GM18517 (cell line): Measurements from ENCODE around the gene KIAA0232.
A peak's percentile ranks its signal among the peaks of the same experiment; 100 is the strongest.

Source experiments
- ATAC-seq: cut with Tn5 transposase; IDR thresholded peaks from one replicate; pipeline ENCODE4 v1.9.1; 2021; ENCODE audit warnings: mild to moderate bottlenecking, moderate library complexity; ENCODE audit not compliant: unreplicated experiment

KIAA0232 gene

DNA sequence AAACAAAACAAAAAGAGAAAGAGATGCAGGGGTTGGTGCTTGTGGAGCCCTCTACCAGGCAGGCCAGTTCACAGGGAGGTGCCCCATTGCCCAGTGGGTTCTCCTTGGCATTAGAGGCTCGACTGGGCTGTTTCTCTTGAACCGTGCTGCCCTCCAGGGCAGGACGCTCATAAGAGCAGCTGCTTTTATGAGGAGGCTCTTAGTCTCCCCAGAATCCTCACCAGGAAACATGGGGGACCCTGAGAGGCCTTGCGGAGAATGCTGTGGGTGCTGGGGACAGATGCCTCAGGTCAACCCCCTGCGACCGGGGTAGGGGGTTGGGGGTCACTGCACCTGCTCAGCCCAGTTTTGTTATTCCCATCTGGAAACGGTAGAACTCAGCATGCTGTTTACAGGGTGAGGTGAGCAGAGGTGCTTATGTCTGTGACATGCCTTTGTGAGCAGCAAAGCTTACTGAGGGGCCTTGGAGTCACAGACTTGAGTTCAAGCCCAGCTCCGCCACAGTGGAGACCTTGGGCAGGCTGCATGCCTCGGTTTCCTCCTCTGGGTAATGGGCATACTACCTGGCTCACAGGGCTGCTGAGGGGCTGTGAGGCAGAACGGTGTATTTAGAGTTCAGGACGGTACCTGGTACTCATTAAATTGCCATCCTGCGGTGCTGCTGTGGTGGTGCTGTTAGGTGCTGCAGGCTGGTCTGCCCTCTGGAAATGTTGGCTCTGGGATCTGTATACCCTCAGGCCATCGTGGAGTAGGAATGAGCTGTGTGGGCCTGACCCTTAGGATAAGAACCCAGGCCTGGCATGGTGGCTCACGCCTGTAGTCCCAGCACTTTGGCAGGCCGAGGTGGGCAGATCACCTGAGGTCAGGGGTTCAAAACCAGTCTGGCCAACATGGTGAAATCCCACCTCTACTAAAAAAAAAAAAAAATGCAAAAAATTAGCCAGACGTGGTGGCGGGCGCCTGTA lies 132.8 kb downstream of the KIAA0232 start:
- ATAC-seq = no peak

DNA sequence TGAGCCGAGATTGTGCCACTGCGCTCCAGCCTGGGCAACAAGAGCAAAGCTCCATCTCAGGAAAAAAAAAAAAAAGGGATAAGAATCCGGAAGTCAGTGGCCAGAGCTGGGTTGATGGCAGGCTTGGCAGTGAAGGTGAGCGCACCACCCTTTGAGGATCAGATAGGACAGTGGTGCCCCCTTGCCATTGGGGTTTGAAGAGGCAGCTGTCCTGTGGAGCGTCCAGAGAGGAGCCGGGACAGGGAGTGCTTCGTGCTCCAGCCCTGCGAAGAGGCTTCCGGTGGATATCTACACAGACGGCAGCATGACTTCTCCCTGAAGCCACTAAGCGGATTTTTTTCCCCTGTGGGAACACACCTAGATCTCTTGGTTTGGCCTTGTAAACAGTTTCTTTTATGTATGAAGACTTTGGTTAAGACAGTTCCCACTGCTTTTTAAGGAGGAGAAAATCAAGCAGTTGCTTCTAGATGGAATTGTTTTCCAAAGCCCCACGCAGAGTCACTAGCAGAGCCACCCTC lies 133.6 kb downstream of the KIAA0232 start:
- ATAC-seq = no peak

DNA sequence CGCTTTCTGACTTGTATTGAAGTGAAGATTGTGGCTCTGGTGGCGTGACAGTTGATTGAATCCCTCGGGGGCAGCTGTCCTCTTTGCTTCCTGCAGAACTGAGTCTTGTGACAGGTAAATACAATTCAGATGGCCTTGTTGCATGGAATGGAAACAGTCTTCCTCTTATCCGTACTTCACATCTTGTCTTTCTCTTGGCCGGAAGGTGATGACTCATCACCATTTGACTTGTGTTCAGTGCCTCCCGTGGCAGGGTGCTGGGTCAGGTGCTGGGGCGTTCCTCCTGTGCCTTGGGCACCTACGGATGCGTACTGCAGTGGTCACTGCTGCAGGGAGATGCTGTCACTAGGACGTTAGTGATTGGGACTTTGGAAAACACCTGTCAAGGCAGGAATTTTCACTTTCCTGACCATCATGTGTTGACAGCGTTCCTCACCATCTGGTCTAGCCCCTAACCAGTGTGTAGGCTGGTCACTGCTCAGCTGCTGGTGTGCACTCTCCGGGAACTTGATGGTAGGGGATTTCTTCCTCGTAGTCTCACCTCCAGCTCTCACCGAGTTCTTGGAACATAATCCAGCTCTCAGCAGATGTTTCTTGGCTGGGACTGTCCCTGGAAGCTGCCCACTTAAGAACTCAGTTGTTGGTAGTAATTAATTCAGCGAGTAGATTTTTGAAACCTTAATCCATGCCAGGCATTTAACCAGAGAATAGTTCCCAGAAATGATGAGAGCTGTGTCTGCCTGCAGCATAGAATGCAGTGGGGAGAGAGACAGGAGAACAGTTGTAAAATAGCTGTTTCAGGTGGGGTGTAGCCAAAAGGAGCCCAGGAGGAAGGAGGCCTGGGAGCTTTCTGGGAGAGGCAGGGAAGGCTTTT lies 134.3 kb downstream of the KIAA0232 start:
- ATAC-seq = no peak

DNA sequence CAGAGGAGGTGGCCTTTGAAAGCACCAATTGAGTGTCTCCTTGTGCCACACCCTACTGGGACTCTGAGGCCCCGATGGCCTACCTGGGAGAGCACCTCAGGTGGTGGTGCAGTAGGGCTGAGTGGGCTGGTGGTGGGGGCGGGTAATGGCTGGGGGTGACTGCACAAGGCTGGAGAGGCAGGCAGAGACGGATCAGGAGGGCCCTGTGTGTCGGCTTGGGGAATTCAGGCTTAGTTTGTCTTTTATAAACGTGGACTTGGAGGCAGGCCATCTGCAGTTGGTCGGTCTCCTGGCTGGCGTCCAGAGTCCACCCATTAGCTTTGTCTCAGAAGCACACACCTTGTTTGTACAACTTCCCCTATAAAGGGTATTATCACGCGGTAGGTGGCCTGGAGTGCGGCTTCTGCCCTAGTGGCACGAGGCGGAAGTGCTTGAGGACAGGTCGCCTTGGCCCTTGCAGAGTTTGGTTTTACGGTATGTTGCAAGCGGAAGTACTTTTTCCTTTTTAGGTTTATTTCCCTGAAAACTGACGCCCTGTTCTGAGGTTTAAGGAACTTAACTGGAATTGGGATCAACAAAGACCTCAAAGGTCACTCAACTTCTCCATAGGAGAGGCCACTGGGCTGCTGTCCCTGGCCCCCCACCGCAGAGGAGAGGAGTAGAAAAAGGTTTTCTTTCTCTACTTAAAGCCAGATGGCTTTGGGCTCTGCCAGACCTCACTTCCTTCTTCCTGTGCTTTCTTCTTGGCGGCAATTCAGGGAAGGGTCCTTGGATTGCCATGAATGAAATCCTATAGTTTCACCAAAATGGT lies 135.1 kb downstream of the KIAA0232 start:
- ATAC-seq = peak; percentile 80

DNA sequence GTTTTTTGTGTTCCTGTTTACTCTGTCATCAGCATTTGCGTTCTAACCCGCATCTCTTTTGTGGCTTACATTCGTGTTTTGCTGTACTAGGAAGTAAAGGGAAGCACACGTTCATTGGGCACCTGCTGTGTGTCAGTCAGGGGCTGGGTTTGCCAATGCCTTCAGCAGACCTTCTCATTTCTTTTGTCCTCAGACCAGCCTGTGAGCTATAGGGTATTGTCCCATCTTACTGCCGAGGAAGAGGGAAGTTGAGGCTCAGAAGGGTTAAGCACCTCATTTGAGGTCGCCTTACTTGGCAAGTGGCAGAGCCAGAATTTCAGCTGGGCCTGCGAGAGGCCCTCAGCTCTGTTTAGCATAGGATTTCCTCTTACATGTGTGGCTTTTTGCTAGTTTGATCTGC lies 135.8 kb downstream of the KIAA0232 start:
- no peak for ATAC-seq

DNA sequence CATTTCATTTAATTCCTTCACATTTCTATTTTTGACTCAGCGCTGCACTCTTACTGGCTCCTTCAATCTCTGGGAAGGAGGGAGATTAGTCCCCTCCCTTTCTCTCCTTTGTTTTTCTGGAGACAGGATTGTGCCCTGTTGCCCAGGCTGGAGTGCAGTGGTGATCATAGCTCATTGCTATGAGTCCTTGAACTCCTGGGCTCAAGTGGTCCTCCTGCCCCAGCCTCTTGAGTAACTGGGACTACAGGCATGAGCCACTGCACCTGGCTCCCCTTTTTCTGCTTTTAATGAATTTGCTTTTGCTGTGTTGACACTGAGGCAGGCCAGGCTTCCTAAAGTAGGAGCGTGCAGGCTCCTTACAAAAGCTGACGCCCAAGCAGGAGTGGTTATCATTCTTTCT lies 137.6 kb downstream of the KIAA0232 start:
- ATAC-seq = no peak

DNA sequence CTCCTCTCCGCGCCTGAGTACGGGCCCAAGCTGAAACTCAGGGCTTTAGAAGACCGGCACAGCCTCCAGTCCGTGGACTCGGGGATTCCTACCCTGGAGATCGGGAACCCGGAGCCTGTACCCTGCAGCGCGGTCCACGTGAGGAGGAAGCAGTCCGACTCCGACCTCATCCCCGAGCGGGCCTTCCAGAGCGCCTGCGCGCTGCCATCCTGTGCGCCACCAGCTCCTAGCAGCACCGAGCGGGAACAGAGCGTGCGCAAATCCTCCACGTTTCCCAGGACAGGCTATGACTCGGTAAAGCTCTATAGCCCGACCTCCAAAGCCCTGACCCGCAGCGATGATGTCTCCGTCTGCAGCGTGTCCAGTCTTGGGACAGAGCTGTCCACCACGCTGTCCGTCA lies 141.0 kb downstream of the KIAA0232 start:
- ATAC-seq = no peak

DNA sequence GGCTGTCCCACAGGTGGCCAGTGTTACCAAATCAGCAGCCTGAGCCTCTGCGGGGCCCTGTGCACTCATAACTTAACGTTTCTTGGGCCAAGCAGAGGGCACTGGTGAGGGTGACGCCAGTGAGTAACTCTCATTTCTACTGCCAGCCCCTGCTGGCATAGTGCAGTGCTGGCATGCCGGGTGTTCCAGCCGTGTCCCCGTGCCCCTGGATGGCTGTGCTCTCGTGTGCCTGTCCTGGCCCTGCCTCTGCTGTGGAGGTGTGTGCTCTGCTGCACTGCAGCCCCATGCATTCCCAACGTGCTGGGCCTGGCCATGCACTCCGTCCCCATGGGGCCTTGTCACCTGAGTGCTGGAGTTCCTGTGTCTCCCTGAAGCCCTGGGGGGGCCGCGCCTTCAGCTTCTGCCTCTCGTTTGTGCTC lies 141.8 kb downstream of the KIAA0232 start:
- ATAC-seq = no peak

DNA sequence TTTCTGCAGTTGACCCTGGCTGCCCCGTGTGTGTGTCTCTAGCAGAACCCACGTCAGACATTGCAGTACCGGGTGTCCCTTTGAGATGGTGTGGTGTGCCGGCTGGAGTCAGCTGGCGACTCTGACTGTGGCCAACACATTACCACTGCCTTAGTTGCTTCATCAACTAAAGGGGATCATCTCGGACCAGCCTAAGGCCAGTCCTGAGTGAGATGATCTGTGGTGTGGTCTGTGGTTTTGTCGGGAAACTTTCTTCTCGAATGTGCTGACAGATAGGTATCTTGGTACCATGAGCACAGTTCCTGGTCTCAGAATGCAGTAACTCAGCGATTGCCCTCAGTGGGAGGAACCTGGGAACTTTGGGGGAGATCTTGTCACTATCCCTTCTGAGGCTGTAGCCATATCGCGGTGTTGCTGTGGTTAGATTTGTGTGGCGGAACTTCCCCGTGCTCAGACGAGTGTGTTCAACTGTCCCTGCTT lies 142.9 kb downstream of the KIAA0232 start:
- ATAC-seq = no peak

DNA sequence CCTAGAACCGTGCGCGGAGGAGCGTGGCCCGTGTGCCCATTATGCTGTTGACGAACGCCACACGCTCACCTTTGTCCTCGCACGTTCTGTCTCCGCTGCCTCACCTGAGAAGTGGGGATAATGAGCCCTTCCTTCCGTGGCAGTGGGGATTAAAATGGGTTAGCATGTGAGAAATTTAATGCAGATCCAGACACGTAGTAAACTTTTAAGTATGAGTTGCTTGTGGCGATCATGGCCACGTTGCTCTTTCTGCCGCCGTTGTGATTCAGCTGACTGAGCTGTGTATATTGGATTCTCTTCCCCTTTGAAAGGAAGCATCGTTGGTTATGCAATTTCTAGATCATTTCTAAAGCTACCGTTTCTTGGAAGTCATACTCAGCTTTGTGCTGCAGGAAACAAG lies 143.6 kb downstream of the KIAA0232 start:
- no peak for ATAC-seq

DNA sequence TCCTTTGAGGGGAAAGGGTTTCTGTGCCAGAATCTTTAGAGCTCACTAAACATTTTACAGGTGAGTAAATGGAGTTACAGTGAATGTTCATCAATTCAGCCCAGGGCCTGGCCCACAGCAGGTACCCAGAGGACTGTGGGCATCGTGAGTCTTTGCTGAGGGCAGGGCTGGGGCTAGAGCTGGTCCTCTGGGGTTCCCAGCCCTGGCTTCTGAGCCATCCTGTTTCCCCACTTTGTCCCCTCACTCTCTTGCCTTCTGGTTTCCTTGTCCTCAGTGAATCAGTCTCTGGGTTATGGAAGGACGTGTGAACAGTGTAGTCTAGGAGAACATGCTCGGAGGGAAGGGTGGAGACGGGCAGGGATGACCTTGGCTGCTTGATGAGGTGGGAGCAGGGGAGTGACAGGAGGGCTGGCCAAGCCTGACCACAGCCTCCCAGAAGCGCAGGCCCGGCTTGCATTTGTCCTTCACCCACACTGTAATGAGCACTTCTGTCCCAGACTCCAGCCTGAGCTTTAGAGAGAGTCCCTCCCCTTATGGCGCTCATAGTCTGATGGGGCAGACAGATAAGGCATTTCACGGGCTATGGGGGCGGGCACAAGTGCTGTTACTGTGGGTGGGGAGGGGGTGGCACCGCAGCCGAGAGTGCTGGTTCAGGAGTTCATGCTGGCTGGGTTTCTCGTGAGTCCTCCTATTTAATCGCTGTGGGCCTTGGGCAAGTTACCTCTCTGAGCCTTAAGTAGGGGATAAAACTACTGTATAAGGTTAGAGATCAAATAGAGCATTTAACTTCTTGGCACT lies 144.4 kb downstream of the KIAA0232 start:
- no peak for ATAC-seq

DNA sequence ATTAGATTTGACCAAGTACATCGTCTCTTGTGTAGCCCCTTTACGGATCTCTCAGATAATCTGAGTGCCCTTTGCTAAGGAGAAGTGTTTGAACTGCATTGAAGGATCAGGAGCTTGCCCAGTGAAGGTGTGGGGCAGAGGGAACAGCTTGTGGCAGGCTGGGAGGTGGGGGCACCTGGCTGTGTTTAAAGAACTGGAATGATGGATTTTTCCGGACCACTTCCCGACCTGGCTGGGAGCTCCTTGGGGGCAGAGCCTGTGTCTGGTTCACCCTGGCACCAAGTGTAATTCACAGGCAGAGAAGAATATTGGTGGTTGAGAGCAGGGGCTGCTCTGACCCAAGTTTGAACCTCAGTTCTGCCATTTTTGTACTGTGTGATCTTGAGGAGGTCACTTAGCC lies 145.6 kb downstream of the KIAA0232 start:
- ATAC-seq = no peak

DNA sequence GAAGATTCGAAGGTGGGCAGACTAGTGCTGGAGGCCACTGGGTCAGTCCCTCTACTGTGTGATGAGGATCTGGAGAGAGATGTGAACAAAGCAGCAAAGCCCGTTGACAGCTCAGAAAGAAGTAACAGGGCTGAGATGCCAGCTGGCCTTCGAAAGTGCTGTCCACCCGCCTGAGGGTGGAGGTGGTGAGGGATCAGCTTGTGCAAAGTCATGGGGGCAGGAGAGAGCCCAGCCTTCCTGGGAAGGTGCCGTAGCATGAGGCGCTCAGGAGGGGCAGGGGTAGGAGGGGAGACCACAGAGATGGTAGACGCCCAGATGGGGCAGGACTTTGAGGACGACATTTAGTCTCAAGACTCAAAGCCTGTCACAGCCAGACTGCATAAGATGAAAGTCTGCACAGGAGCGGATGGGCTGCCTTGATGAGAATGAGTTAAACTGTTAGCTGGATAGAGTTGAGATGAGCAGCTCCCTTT lies 146.8 kb downstream of the KIAA0232 start:
- no peak for ATAC-seq

DNA sequence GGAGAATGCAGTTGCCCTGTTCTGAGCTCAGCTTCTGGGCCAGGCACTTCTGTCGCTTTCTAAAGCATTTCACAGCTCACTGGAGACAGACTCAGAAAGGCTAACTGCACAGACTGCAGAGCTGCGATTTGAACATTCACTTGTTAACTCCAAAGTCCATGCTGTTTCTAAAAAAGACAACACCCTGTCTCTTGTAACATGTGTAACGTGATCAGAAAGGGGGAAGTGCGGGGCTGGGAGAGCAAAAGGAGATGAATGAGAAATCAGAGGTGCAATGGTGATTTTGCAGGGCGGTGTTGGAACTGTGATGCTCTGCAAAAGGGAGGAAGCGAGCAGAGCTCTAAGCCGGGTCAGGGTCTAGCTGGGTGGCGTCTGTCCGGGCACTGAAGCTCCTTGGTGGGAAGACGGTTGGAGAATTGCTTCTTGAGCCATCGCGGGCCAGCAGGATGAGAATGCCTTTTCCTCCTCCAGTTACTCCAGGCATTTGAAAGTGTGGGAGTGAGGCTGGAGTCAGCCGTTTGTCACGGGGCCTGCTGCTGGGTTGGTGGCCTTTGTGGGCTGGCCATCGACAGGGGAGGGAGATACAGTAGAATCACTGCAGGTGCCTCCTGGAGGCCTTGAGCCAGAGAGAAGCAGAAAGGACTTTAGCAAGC lies 147.4 kb downstream of the KIAA0232 start:
- no peak for ATAC-seq

DNA sequence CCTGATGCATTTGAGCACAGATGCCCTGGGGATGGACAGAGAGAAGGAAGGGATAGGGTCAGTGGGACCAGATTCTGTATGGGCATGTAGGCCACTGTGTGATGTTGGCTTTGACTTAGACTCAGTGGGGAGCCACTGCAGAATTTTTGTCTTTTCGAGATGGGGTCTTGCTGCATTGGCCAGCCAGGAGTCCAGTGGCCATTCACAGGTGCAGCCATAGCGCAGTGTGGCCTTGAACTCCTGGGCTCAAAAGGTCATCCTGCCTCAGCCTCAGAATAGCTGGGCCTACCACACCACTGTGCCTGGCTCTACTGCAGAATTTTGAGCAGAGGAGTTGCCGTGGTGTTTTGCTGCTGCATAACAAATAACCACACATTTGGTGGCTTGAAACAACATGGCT lies 149.9 kb downstream of the KIAA0232 start:
- no peak for ATAC-seq

DNA sequence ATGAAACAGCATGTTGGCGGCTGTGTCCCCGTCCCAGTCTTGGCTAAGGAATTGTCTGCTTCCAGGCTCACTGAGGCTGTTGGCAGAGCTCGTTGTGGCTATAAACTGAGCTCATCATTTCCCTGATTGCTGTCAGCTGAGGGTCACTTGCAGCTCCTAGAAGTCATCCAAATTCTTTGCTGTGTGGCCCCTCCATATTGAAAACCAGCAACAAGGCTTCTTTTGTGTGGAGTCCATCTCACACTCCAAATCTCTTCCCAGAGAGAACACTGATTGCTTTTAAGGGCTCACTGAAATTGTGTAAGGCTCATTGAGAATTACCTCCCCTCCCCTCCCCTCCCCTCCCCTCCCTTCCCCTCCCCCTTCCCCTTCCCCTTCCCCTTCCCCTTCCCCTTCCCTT lies 150.4 kb downstream of the KIAA0232 start:
- ATAC-seq = no peak
